KG1 (cell line): ENCODE measurements around the gene CYB5R3.

ENCODE experiments used
- DNase-seq: peaks from one replicate; lab custom pipeline; 2025; lab: John Stamatoyannopoulos, UW

CYB5R3 gene

GRCh38 chr22:42645341-42645937 lies 3.8 kb downstream of the CYB5R3 start:
- no peak for DNase-seq

GRCh38 chr22:42644422-42645340 lies 4.5 kb downstream of the CYB5R3 start:
- no peak for DNase-seq

DNA sequence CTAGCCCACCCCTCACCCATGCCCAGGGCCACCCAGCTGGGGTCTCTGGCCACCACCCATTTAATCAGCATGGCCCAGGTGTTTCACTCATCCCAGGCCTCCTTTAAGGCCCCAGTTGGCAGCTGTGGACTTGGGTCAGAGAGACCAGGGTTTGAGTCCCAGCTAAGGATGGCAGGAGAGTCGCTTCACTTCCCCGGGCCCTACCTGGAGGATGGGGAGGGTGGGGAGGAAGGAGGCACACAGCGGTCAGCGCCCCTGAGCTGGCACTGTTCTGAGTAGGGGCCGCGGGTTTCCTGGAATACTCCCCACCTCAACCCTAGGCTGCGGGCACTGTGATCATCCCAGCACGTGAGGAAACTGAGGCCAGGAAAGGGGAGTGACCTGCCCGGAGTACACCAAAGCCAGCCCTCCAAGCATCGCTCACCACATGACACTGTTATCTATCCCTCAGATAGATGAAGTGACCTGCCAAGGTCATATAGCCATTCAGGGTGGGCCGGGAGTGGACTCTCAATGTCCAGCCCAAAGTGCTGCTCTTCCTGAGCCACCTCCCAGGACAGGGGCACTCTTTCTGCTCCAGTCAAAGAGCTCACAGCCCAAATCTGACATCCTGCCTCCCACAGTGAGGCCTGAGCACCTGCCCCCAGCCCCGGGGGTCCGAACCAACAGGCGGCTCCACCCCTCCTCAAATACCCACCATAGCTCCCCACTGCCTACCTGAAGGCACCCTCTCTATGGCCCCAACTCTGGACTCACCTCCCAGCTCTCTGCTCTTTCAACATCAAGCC lies 5.4 kb downstream of the CYB5R3 start:
- DNase-seq = no peak

- no peak for DNase-seq
These were observed 6.2 kb downstream of the CYB5R3 start for GRCh38 chr22:42642806-42643633.

GRCh38 chr22:42641801-42642413 lies 7.3 kb downstream of the CYB5R3 start:
- no peak for DNase-seq

GRCh38 chr22:42639541-42640241 lies 9.5 kb downstream of the CYB5R3 start:
- DNase-seq = no peak

DNA sequence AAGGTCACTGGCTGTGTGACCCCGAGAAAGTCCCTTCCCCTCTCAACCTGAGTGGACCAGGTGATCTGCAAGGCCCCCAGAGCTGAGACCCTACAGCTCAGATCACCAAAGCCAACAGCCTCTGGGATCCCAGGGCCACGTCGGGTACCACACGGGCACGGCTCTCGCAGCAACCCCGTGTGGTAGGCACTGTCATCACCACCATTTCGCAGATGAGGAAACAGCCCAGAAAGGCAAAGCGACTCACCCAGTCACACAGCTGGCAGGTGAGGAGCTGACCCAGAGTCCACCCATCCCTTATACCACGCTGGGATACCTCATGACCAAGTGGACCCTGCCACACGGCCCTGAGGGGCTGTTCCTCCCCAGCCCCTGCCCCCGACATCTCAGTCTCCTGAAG lies 11.6 kb downstream of the CYB5R3 start:
- no peak for DNase-seq

DNA sequence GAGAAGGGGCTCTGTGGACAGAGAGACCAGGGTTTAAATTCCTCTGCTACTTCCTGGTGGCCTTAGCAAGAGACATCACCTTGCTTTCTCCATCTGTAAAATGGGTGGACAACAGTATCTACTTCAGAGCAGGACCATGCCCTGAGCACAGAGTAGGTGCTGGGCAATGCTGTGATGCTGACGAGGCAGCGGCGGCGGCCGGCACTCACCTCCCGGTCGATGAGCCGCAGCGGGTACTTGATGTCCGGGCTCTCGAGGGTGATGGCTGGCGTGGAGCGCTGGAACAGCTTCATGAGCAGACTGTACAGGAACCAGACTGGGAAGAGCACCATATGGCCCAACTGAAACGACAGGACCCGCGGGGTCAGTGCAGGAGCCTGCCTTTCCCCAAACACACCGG lies 12.7 kb downstream of the CYB5R3 start:
- no peak for DNase-seq

- DNase-seq = no peak
These were observed 13.7 kb downstream of the CYB5R3 start for GRCh38 chr22:42635531-42635930.

GRCh38 chr22:42633013-42633412 lies 16.2 kb downstream of the CYB5R3 start:
- no peak for DNase-seq

GRCh38 chr22:42632096-42632495 lies 17.1 kb downstream of the CYB5R3 start:
- DNase-seq = no peak

DNA sequence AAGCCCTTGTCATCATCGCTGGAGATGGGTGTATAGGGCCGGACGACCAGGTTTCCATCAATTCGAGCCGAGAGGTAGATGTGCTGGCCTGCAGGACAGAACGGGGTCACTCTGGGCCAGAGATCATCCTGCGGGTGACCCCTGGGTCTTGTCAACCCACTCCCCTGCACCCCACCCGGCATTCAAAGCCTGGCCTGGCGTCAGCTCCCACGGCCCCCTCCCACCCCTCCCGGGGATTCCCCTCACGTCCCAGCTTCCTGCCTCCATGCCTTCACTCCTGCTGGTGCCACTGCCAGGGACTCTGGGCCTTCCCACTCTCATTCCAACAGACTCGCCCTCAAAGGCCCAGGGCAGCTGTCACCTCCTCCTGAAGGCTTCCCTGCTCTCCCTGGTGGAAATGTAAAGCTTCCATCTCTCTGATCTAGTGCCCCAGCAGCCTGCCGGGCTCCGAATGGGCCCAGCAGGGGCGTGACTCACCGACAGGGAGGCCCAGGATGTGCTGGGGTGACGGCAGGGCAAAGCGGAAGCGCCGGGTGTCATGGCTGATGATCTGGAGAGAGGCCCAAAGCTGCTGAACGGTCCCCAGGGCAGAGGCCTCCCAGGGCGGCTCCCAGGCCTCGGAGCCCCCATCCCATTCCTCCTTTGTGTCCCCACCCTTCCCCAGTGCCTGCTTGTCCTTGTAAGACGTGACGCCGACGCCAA lies 18.1 kb downstream of the CYB5R3 start:
- DNase-seq = no peak

DNA sequence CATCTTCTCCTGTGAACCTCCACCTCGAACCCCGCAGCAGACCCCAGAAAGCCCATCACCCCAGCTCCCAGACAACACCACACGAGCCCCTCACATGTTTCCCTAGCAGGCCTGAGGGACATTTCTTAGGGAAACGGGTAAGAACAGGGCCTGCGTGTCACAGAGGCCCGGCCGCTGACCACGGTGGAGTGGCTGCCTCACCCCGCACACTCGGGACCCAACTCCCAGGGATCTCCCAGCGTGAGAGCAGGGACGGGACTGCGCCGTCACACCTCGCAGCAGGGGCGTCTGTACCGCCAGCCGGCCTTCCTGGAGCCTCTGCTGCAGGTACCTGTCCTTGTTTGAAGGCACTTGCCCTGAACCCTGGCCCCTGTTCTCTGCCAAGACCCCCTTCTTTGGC lies 19.0 kb downstream of the CYB5R3 start:
- no peak for DNase-seq

DNA sequence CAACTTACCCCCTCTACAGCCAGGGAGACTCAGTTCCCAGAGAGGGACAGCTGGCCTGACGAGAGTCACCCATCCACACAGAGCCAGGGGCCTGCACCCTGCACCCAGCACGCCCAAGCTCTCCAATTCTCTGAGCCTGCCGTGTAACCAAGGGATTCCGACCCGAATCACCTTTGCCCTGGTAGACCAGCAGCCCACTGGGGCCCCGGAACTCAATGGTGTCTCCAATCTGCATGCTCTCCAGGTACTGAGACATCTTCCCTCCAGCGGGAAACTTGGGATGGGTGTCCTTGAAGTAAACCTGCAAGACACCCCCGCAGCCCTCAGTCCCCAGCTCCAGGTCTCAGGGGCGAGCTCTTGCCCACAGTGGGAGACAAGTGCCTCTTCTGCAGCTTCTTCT lies 21.2 kb downstream of the CYB5R3 start:
- no peak for DNase-seq

DNA sequence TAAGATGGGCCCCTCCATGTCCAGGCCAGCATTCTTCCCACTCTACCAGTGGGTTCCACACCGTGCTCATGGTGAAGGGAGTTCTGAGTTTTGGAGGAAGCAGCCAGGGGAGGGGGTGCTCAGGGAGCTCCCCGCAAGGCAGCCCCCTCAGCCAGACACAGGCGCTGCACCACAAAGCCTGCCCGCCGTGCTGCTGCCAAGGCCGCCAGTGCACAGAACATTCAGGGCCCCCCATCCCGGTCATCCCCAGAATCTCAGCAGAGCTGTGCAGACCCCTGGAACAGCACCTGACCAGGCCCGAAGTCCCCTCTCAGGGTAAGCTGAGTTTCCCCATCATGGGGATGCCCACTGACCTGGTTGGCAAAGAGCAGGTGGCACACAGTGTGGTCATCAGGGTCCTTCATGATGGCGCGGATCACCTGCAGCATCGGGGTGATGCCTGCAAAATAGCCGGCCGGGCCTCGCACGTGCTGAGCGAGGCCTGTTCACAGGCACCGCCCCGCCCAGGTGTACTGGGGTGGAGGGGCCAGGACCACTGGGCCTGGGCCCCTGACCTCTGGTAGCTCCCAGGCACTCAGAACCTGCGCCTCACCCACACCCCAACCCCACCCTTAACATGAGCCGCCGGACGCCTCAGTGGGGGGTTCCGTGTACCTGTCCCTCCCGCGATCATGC lies 22.1 kb downstream of the CYB5R3 start:
- no peak for DNase-seq

GRCh38 chr22:42626431-42626830 lies 22.8 kb downstream of the CYB5R3 start:
- DNase-seq = no peak

DNA sequence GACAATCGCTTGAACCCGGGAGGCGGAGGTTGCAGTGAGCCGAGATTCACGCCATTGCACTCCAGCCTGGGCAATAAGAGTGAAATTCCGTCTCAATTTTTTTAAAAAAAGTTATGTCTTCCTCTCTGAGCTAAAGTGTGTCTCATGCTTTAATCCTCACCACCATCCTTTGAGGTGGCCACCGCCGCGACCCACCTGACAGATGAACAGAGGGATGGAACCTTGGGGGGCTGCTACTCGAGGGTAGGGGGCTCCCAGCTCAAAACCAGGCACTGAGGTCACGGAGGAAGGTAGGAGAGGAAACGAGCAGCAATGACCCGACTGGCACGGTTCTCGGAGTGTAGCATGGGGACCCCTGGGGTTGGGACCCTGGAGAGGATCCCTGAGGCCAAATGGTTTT lies 23.8 kb downstream of the CYB5R3 start:
- DNase-seq = no peak

DNA sequence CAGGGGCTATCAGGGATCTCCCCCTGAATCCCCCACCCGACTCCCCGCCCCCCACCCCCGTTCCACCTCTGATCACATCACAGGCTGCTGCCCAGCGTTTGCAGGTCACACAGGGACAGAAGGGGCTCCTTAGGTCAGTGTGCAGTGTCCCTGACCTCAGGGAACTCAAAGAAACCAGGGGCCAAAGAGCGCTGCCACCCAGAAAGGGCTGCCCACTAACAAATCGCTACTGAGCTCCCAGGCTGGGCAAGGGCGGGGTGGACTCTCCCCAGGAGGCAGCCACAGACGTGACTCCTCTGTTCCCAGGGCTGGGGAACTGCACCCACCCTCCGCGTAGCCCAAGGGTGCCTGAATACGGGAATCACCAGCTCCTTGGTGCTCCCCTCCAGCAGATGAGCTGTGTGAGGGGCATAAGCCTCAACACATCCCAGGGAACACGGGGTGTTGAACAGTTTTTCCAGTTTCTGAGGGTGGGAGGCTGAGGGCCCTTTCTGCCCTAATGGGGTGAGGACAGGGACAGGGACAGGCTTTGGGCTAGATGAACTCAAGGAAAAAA lies 24.6 kb downstream of the CYB5R3 start:
- no peak for DNase-seq

GRCh38 chr22:42623756-42624441 lies 25.3 kb downstream of the CYB5R3 start:
- no peak for DNase-seq
